ENCODE data around the gene RASGRP3.

DNA sequence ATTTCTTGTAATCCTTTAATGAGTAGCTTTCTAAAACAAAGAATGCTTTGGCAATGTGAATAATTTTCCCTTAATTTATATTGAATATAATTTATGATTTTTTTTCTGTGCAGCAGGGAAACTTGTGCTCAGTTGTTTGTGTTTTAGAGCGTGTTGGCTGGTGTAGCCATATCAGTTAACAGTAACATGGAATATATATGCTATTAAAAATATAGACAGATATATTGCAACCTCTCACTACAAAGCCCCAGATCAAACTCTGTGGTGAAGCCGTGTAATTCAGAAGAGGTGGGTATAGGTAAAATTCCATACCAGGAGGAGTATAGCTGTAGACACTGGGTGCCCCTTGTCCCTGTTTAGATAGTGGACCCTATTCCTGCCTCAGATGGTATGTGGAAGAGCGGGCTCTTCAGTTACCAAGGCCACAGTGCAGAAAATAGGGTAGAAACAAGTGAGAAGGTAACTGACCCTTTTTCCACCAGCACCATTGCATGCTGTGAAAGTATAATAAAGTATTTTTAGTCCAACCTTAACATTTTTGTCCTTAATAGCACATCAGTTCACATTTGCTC lies 18.1 kb upstream of the RASGRP3 start:
- TF ChIP-seq POLR2AphosphoS5 (IDR thresholded peaks at IDR 0.05; ENCODE audit: low read depth) (no peak), GABPA (IDR thresholded peaks at IDR 0.05; ENCODE audit: low read depth) (no peak)
- TF ChIP-seq, protein P1, sequence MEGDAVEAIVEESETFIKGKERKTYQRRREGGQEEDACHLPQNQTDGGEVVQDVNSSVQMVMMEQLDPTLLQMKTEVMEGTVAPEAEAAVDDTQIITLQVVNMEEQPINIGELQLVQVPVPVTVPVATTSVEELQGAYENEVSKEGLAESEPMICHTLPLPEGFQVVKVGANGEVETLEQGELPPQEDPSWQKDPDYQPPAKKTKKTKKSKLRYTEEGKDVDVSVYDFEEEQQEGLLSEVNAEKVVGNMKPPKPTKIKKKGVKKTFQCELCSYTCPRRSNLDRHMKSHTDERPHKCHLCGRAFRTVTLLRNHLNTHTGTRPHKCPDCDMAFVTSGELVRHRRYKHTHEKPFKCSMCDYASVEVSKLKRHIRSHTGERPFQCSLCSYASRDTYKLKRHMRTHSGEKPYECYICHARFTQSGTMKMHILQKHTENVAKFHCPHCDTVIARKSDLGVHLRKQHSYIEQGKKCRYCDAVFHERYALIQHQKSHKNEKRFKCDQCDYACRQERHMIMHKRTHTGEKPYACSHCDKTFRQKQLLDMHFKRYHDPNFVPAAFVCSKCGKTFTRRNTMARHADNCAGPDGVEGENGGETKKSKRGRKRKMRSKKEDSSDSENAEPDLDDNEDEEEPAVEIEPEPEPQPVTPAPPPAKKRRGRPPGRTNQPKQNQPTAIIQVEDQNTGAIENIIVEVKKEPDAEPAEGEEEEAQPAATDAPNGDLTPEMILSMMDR (IDR thresholded peaks at IDR 0.05; ENCODE audit: insufficient read depth, low read length): no peak
